Measurements from ENCODE around the gene POLR1C. TPM values are rescaled to one million over a fixed set of nuclear protein-coding genes. Genes with fewer than 3 reads are reported as not detected.

The POLR1C gene
- total RNA-seq, 2 experiments from 2014 or later, result 46.8 to 49.5 TPM

- no peak for DNase-seq
- ChIA-PET CTCF (interaction anchor here (0.7 to 5.8 kb wide), 21 partner anchors 10 to 303 kb away, joined by 3 to 65 read pairs (median 7); partner anchors contain the start of genes DLK2 and DNPH1), POLR2A (no interaction called here)
- Mint-ChIP-seq H3K27me3 (peaks cover 17% of the 10 kb centered on the region), H3K9me3 (no peaks in the 10 kb centered on the region), H3K27ac (no peak overlapping the region), H3K4me3 (no peak overlapping the region), H3K36me3 (peaks cover 9% of the 10 kb centered on the region), H3K4me1 (ENCODE audit: low read depth) (peaks cover 4% of the 10 kb centered on the region)
- intact Hi-C loops (cut with micrococcal nuclease), result no loop called here
Measured at GRCh38 chr6:43504756-43505593, 11.9 kb upstream of the POLR1C start.

- ChIA-PET CTCF (interaction anchor here (0.6 to 5.8 kb wide), 36 partner anchors 11 to 394 kb away, joined by 3 to 65 read pairs (median 4); partner anchors contain the start of genes CRIP3, DLK2, DNPH1 and POLR1C), POLR2A (no interaction called here)
- peaks cover 17% of the 10 kb centered on the region for H3K27me3 Mint-ChIP-seq
- intact Hi-C loops (cut with micrococcal nuclease), result loop anchor here (1.0 to 2.0 kb wide), 5 partner anchors 29 to 331 kb away; partner anchors contain the start of gene TJAP1
- peaks cover 7% of the 10 kb centered on the region for H3K36me3 Mint-ChIP-seq
- peaks cover 9% of the 10 kb centered on the region for H3K4me1 Mint-ChIP-seq (ENCODE audit: low read depth)
- no peak for DNase-seq
- no peak overlapping the region for H3K4me3 Mint-ChIP-seq
- no peaks in the 10 kb centered on the region for H3K9me3 Mint-ChIP-seq
- H3K27ac Mint-ChIP-seq, result no peak overlapping the region
Measured at GRCh38 chr6:43505718-43506117, 11.2 kb upstream of the POLR1C start.

- Mint-ChIP-seq H3K27me3 (peaks cover 17% of the 10 kb centered on the region), H3K4me1 (ENCODE audit: low read depth) (peaks cover 10% of the 10 kb centered on the region), H3K9me3 (no peaks in the 10 kb centered on the region), H3K36me3 (peaks cover 7% of the 10 kb centered on the region), H3K4me3 (no peak overlapping the region), H3K27ac (no peak overlapping the region)
- DNase-seq, result no peak
- POLR2A ChIA-PET, result interaction anchor here (1.6 to 1.7 kb wide), 2 partner anchors 10 to 277 kb away, joined by 3 to 6 read pairs; partner anchors contain the start of genes DNPH1, POLR1C and YIPF3
- intact Hi-C loops (cut with micrococcal nuclease), result loop anchor here (1.0 to 2.0 kb wide), 5 partner anchors 29 to 332 kb away; partner anchors contain the start of gene TJAP1
- CTCF ChIA-PET, result interaction anchor here (0.6 to 5.8 kb wide), 43 partner anchors 10 to 395 kb away, joined by 3 to 65 read pairs (median 4); partner anchors contain the start of genes CRIP3, DLK2, DNPH1 and POLR1C
Measured at GRCh38 chr6:43506171-43506570, 10.7 kb upstream of the POLR1C start.

GRCh38 chr6:43506667-43507471, 10.0 kb upstream of the POLR1C start:
- intact Hi-C loops (cut with micrococcal nuclease), result loop anchor here (1.0 to 2.0 kb wide), 5 partner anchors 30 to 333 kb away; partner anchors contain the start of gene TJAP1
- H3K9me3 Mint-ChIP-seq, result no peaks in the 10 kb centered on the region
- peaks cover 17% of the 10 kb centered on the region for H3K27me3 Mint-ChIP-seq
- POLR2A ChIA-PET, result interaction anchor here (0.7 to 2.3 kb wide), 5 partner anchors 10 to 277 kb away, joined by 3 to 6 read pairs (median 4); partner anchors contain the start of genes DNPH1, POLR1C and YIPF3
- H3K4me1 Mint-ChIP-seq (ENCODE audit: low read depth), result peaks cover 12% of the 10 kb centered on the region
- H3K4me3 Mint-ChIP-seq, result no peak overlapping the region
- no peak overlapping the region for H3K27ac Mint-ChIP-seq
- peak; percentile 87 for DNase-seq
- CTCF ChIA-PET, result interaction anchor here (0.8 to 5.8 kb wide), 49 partner anchors 8 to 363 kb away, joined by 3 to 65 read pairs (median 4); partner anchors contain the start of genes CRIP3, DLK2, DNPH1 and POLR1C
- peaks cover 12% of the 10 kb centered on the region for H3K36me3 Mint-ChIP-seq

- Mint-ChIP-seq H3K36me3 (peaks cover 14% of the 10 kb centered on the region), H3K9me3 (no peaks in the 10 kb centered on the region), H3K4me3 (peak overlapping the region; percentile 63), H3K27ac (no peak overlapping the region), H3K27me3 (peaks cover 17% of the 10 kb centered on the region), H3K4me1 (ENCODE audit: low read depth) (peaks cover 15% of the 10 kb centered on the region)
- ChIA-PET POLR2A (interaction anchor here (1.4 to 2.3 kb wide), 2 partner anchors 13 to 63 kb away, joined by 3 to 6 read pairs; no protein-coding TSS in a partner anchor), CTCF (interaction anchor here (0.6 to 5.8 kb wide), 6 partner anchors 8 to 444 kb away, joined by 3 to 65 read pairs (median 26); partner anchors contain the start of genes DLK2, DNPH1, POLR1C and YIPF3)
- no peak for DNase-seq
- intact Hi-C loops (cut with micrococcal nuclease), result no loop called here
Measured at GRCh38 chr6:43508481-43509141, 8.3 kb upstream of the POLR1C start.

GRCh38 chr6:43509142-43509983, 7.5 kb upstream of the POLR1C start:
- CTCF ChIA-PET, result interaction anchor here (0.5 to 5.8 kb wide), 11 partner anchors 7 to 280 kb away, joined by 3 to 65 read pairs (median 3); partner anchors contain the start of genes CRIP3, DLK2, DNPH1 and POLR1C

GRCh38 chr6:43509984-43510826, 6.7 kb upstream of the POLR1C start, which contains the start of gene LRRC73:
LRRC73 (minus strand) TSS chr6:43510346; CDS start chr6:43509785, 561 bp downstream.
- intact Hi-C loops (cut with micrococcal nuclease), result no loop called here
- Mint-ChIP-seq H3K9me3 (no peaks in the 10 kb centered on the region), H3K4me1 (ENCODE audit: low read depth) (peaks cover 26% of the 10 kb centered on the region), H3K36me3 (peaks cover 20% of the 10 kb centered on the region), H3K27me3 (peaks cover 17% of the 10 kb centered on the region), H3K27ac (no peak within 1 kb of the TSS), H3K4me3 (peak within 1 kb of the TSS; percentile 70)
- ChIA-PET POLR2A (interaction anchor here (0.6 to 1.5 kb wide), 4 partner anchors 55 to 763 kb away, joined by 3 to 4 read pairs (median 3); partner anchors contain the start of gene DLK2), CTCF (interaction anchor here (0.5 to 5.8 kb wide), 8 partner anchors 14 to 281 kb away, joined by 3 to 60 read pairs (median 3); partner anchors contain the start of genes CRIP3 and DNPH1)
- peak; percentile 81 for DNase-seq

More at GRCh38 chr6:43509142-43509983, 7.5 kb upstream of the POLR1C start:
- no peak for DNase-seq
- peak overlapping the region; percentile 63 for H3K4me3 Mint-ChIP-seq
- no peaks in the 10 kb centered on the region for H3K9me3 Mint-ChIP-seq
- H3K36me3 Mint-ChIP-seq, result peaks cover 14% of the 10 kb centered on the region
- POLR2A ChIA-PET, result interaction anchor here (0.6 to 1.5 kb wide), 3 partner anchors 54 to 139 kb away, joined by 3 to 4 read pairs (median 3); partner anchors contain the start of gene DLK2
- H3K27me3 Mint-ChIP-seq, result peaks cover 17% of the 10 kb centered on the region
- H3K4me1 Mint-ChIP-seq (ENCODE audit: low read depth), result peaks cover 19% of the 10 kb centered on the region
- intact Hi-C loops (cut with micrococcal nuclease), result no loop called here
- no peak overlapping the region for H3K27ac Mint-ChIP-seq

- CTCF ChIA-PET, result interaction anchor here (1.0 to 5.8 kb wide), 2 partner anchors 202 to 247 kb away, joined by 3 to 60 read pairs; partner anchors contain the start of gene CRIP3
- H3K4me1 Mint-ChIP-seq (ENCODE audit: low read depth), result peaks cover 31% of the 10 kb centered on the region
- H3K9me3 Mint-ChIP-seq, result no peaks in the 10 kb centered on the region
- H3K27me3 Mint-ChIP-seq, result peaks cover 17% of the 10 kb centered on the region
- POLR2A ChIA-PET, result interaction anchor here (0.6 to 1.5 kb wide), 2 partner anchors 56 to 764 kb away, joined by 3 read pairs; partner anchors contain the start of gene DLK2
- intact Hi-C loops (cut with micrococcal nuclease), result no loop called here
- H3K36me3 Mint-ChIP-seq, result peaks cover 22% of the 10 kb centered on the region
- no peak for DNase-seq
- no peak overlapping the region for H3K27ac Mint-ChIP-seq
- H3K4me3 Mint-ChIP-seq, result peak overlapping the region; percentile 70
Measured at GRCh38 chr6:43510827-43511163, 6.1 kb upstream of the POLR1C start.

- ChIA-PET CTCF (interaction anchor here (0.7 to 1.4 kb wide), 3 partner anchors 24 to 283 kb away, joined by 3 read pairs; no protein-coding TSS in a partner anchor), POLR2A (no interaction called here)
- Mint-ChIP-seq H3K9me3 (no peaks in the 10 kb centered on the region), H3K36me3 (peaks cover 24% of the 10 kb centered on the region), H3K27ac (no peak overlapping the region), H3K4me3 (no peak overlapping the region), H3K4me1 (ENCODE audit: low read depth) (peaks cover 38% of the 10 kb centered on the region), H3K27me3 (peaks cover 17% of the 10 kb centered on the region)
- intact Hi-C loops (cut with micrococcal nuclease), result no loop called here
- DNase-seq, result no peak
Measured at GRCh38 chr6:43511824-43512415, 5.0 kb upstream of the POLR1C start.

All from activated CD4-positive, alpha-beta memory T cell treated with anti-CD3 and anti-CD28 coated beads for 36 hours (primary cell).